Adipocyte (in vitro differentiated cells): ENCODE measurements around the gene ZMYND11.
A peak's percentile ranks its signal among the peaks of the same experiment; 100 is the strongest.

ENCODE experiments used
- DNase-seq: peaks from one replicate; pipeline ENCODE4 v3.0.0-alpha.2; 2015; ENCODE audit warnings: low read depth
- H3K27me3 ChIP-seq: replicated peaks from 2 replicates; pipeline ENCODE4 v1.7.0; 2013; ENCODE audit warnings: mild to moderate bottlenecking, low read length, moderate library complexity; ENCODE audit not compliant: control insufficient read depth, insufficient read depth
- H3K36me3 ChIP-seq: 2 replicates; pipeline ENCODE4 v1.7.0; 2013; ENCODE audit warnings: low read length, mild to moderate bottlenecking, moderate library complexity; ENCODE audit not compliant: control insufficient read depth, insufficient read depth, severe bottlenecking
- H3K4me1 ChIP-seq: 2 replicates; pipeline ENCODE4 v1.7.0; 2013; ENCODE audit warnings: mild to moderate bottlenecking, low read length, moderate library complexity; ENCODE audit not compliant: control insufficient read depth, insufficient read depth
- H3K4me3 ChIP-seq: 2 replicates; pipeline ENCODE4 v1.7.0; 2013; ENCODE audit warnings: mild to moderate bottlenecking, low read length, moderate library complexity
- H3K9ac ChIP-seq: 2 replicates; pipeline ENCODE4 v1.7.0; 2013; ENCODE audit warnings: mild to moderate bottlenecking, low read length, moderate library complexity
- H3K9me3 ChIP-seq: 2 replicates; pipeline ENCODE4 v1.7.0; 2013; ENCODE audit warnings: mild to moderate bottlenecking, low read length, moderate library complexity; ENCODE audit not compliant: control insufficient read depth

Gene ZMYND11

DNA sequence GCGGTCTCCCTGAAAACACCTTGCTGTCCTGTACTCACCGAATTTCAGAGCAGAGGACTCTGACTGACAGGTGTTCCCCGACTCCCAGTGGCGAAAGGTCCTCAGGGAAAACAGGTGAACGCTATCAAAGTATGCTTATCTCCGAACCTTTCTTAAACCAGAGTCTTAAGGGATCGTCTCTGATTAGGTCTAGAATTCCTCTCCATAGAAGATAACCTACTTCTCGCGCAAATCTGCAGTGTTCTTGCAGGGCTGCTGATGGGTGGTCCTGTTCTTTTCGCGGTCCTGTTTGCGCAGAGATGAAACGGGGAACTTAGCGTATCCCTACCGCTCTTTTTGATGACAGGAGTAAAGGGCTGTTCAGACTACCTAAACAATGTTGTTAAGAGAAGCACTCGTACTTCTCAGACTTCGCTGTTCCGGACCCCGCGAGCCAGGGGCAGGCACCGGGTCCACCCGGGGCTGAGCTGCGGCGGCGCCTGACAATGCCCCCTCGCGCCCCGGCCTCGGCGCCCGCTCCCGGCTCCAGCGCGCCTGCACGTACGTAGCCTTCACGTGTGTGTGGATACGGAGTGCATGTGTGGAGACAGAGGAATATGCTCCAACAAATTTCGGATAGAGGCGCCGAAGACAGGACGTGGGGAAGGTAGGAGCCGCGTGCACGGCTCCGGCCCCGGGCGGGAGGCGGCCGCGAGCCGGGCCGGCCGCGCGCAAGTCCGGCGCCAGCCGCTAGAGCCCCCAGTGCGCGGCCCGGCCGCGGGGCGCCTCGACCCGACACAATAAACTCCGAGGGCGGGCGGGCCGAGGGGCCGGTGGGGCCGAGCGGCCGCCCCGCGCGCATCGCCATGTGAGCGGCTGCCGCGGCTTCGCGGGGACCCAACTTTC is 766 bp upstream of the ZMYND11 start:
- Histone ChIP-seq H3K27me3 (no peaks in the 10 kb centered on the region), H3K4me1 (peaks cover 35% of the 10 kb centered on the region), H3K4me3 (peak overlapping the region; percentile 89), H3K9me3 (no peaks in the 10 kb centered on the region), H3K9ac (peak overlapping the region; percentile 85), H3K36me3 (no peaks in the 10 kb centered on the region)
- DNase-seq: no peak

DNA sequence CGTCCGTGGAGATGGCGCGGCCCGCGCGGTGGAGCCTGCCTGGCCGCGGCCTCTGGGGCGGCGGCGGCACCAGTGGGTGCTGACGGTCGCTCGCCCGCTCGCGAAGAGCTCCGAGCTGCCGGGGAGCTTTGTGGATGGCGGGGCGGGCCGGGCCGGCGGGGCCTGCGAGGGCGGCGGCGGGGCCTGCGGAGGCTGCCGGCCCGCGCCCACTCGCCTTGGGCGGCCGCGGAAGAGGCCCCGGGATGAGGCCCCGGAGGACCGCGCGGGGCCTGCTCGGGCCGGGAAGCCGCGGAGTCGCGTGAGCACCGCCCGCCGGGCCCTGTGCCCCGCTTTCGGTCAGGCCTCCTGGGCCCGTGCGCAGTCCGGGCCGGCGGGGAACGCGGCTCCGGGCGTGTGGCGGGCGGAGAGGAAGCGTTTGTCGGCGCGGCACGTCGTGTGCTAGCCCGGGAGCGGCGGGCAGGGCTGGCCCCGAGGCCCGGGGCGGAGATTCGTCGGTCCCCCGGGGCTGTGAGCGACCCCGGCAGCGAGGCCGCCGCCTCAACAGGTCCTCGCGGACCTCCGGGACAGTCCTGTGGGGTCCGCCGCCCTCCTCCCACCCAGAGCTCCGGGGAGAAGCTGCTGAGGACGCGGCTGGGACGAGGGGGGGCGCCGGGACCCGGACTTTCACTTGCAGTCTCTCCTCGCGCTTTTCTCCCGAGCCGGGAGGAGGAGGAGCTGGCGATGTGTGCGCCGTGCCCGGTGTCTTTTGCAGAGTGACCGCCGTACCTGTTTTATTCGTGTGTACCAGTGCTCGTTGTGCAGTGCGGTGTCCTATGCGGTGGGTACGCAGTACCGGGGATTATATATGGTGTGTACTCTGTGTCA is 578 bp downstream of the ZMYND11 start:
- Histone ChIP-seq H3K4me3 (peak overlapping the region; percentile 89), H3K27me3 (no peaks in the 10 kb centered on the region), H3K4me1 (peaks cover 35% of the 10 kb centered on the region), H3K36me3 (no peaks in the 10 kb centered on the region), H3K9ac (peak overlapping the region; percentile 86), H3K9me3 (no peaks in the 10 kb centered on the region)
- DNase-seq: peak; percentile 81

DNA sequence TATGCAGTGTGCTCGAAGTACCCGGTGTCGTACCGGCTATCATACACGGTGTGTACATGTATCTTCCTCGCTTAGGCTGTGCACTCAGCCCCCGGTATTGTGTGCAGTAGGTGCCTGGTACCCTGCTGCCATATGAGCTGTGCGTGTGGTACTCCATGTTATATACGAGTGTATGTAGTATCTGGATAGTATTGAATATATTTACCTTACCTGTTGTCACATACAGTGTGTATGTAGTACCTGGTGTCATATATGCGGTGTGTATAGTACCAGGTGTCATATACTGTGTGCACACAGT is 1.2 kb downstream of the ZMYND11 start:
- Histone ChIP-seq H3K27me3 (no peaks in the 10 kb centered on the region), H3K4me3 (peak overlapping the region; percentile 89), H3K9ac (peak overlapping the region; percentile 86), H3K36me3 (no peaks in the 10 kb centered on the region), H3K9me3 (no peaks in the 10 kb centered on the region), H3K4me1 (peaks cover 35% of the 10 kb centered on the region)
- DNase-seq: no peak

- Histone ChIP-seq H3K9me3 (no peaks in the 10 kb centered on the region), H3K27me3 (no peaks in the 10 kb centered on the region), H3K4me1 (peaks cover 35% of the 10 kb centered on the region), H3K36me3 (no peaks in the 10 kb centered on the region), H3K9ac (peak overlapping the region; percentile 86), H3K4me3 (peak overlapping the region; percentile 89)
- peak; percentile 58 for DNase-seq
Observed at GRCh38 chr10:137031-137430, 1.8 kb downstream of the ZMYND11 start.

DNA sequence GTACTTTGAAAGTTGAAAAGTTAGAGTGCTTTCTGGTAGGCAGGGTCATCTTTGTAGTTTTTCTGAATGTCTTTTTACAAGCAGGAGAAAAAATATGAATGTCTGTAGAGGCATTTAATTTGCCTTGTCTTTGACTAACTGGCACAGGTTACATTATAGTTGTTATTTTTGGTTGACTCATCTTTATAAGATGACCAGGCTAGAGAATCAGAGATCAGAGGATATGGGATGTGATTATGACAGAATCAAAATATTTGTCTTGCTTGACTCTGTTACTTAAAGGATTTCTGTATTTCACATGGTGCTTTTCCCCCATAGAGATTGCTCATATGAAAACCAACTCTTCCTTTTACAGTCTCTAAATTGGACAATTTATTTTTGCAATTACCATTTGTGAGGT is 2.4 kb downstream of the ZMYND11 start:
- Histone ChIP-seq H3K9me3 (no peaks in the 10 kb centered on the region), H3K27me3 (no peaks in the 10 kb centered on the region), H3K4me1 (peaks cover 34% of the 10 kb centered on the region), H3K9ac (no peak overlapping the region), H3K4me3 (no peak overlapping the region), H3K36me3 (no peaks in the 10 kb centered on the region)
- peak; percentile 64 for DNase-seq

- no peak overlapping the region for H3K9ac ChIP-seq
- no peak for DNase-seq
- no peaks in the 10 kb centered on the region for H3K27me3 ChIP-seq
- H3K9me3 ChIP-seq: no peaks in the 10 kb centered on the region
- H3K4me1 ChIP-seq: peaks cover 7% of the 10 kb centered on the region
- H3K4me3 ChIP-seq: no peak overlapping the region
- no peaks in the 10 kb centered on the region for H3K36me3 ChIP-seq
Observed at GRCh38 chr10:142371-142770, 7.1 kb downstream of the ZMYND11 start.

DNA sequence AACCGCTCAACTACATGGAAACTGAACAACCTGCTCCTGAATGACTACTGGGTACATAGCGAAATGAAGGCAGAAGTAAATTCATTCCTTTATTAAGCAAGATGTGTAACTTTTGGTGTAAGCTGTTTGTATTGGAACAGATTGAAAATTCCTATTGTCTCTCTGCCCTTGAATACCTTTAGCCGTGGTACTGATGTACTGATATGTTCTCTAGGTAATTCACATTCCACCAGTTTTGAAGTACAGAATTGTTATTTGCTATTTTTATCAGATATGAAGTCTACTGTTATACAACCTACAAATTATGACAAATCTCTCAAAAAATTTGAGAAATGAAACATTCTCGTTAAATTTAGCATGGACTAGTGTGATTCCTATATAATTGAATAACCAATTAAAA is 17.7 kb downstream of the ZMYND11 start:
- no peak overlapping the region for H3K9ac ChIP-seq
- DNase-seq: no peak
- no peak overlapping the region for H3K4me3 ChIP-seq
- no peaks in the 10 kb centered on the region for H3K4me1 ChIP-seq
- H3K9me3 ChIP-seq: no peaks in the 10 kb centered on the region
- no peaks in the 10 kb centered on the region for H3K27me3 ChIP-seq
- no peaks in the 10 kb centered on the region for H3K36me3 ChIP-seq

- Histone ChIP-seq H3K36me3 (no peaks in the 10 kb centered on the region), H3K9me3 (no peaks in the 10 kb centered on the region), H3K4me1 (no peaks in the 10 kb centered on the region), H3K9ac (no peak overlapping the region), H3K4me3 (no peak overlapping the region), H3K27me3 (no peaks in the 10 kb centered on the region)
- DNase-seq: peak; percentile 15
Observed at GRCh38 chr10:154348-154747, 19.1 kb downstream of the ZMYND11 start.

GRCh38 chr10:167383-167782 is 32.1 kb downstream of the ZMYND11 start:
- Histone ChIP-seq H3K9ac (no peak overlapping the region), H3K4me1 (peaks cover 11% of the 10 kb centered on the region), H3K9me3 (no peaks in the 10 kb centered on the region), H3K36me3 (no peaks in the 10 kb centered on the region), H3K4me3 (no peak overlapping the region), H3K27me3 (no peaks in the 10 kb centered on the region)
- DNase-seq: no peak

GRCh38 chr10:173741-174140 is 38.5 kb downstream of the ZMYND11 start:
- DNase-seq: no peak
- H3K9me3 ChIP-seq: no peaks in the 10 kb centered on the region
- no peak overlapping the region for H3K4me3 ChIP-seq
- H3K36me3 ChIP-seq: no peaks in the 10 kb centered on the region
- H3K27me3 ChIP-seq: no peaks in the 10 kb centered on the region
- no peak overlapping the region for H3K9ac ChIP-seq
- H3K4me1 ChIP-seq: peaks cover 9% of the 10 kb centered on the region

DNA sequence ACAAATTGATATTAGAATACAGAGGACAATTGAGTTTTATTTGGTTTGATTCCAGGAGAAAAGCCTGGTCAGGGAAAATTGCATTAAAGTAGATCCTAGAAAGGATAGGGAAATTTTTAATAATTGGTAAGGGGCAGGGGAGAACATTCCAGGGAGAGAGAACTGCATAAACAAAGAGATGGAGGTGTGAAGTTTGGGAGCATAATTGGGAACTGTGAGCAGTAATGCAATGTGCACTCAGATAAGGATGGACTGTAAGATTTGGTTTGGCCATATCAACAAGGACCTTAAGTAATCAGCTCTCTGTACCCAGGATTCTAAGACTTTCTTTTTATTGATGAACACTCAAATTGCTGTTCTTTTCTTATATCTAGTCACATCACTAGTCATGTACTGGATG is 41.4 kb downstream of the ZMYND11 start:
- Histone ChIP-seq H3K4me3 (no peak overlapping the region), H3K36me3 (peaks cover 13% of the 10 kb centered on the region), H3K9me3 (no peaks in the 10 kb centered on the region), H3K4me1 (peaks cover 3% of the 10 kb centered on the region), H3K27me3 (no peaks in the 10 kb centered on the region), H3K9ac (no peak overlapping the region)
- DNase-seq: no peak
